Rectal smooth muscle tissue (tissue), 1 donor: ENCODE results near the gene NFIA.

Experiments used
- H3K27ac ChIP-seq: one replicate; pipeline ENCODE4 v1.7.0; 2013; ENCODE audit warnings: low read depth, low read length, inconsistent platforms
- H3K27me3 ChIP-seq: one replicate; pipeline ENCODE4 v1.7.0; 2013; ENCODE audit warnings: low read length; ENCODE audit not compliant: control insufficient read depth, insufficient read depth
- H3K36me3 ChIP-seq: one replicate; pipeline ENCODE4 v1.7.0; 2013; ENCODE audit warnings: low read length; ENCODE audit not compliant: control insufficient read depth, insufficient read depth
- H3K4me1 ChIP-seq: one replicate; pipeline ENCODE4 v1.7.0; 2013; ENCODE audit warnings: low read length; ENCODE audit not compliant: control insufficient read depth, insufficient read depth
- H3K4me3 ChIP-seq: one replicate; pipeline ENCODE4 v1.7.0; 2013; ENCODE audit warnings: low read length
- H3K9ac ChIP-seq: one replicate; pipeline ENCODE4 v1.7.0; 2013; ENCODE audit warnings: low read length

Gene NFIA

GRCh38 chr1:61358770-61359455 lies 276.6 kb downstream of the NFIA start:
- Histone ChIP-seq H3K4me1 (peaks cover 6% of the 10 kb centered on the region), H3K9ac (no peak overlapping the region)

GRCh38 chr1:61361931-61362330 lies 279.6 kb downstream of the NFIA start:
- Histone ChIP-seq H3K36me3 (no peaks in the 10 kb centered on the region), H3K4me1 (peaks cover 6% of the 10 kb centered on the region), H3K9ac (no peak overlapping the region), H3K27ac (no peak overlapping the region), H3K27me3 (no peaks in the 10 kb centered on the region), H3K4me3 (no peak overlapping the region)

More at GRCh38 chr1:61358770-61359455, 276.6 kb downstream of the NFIA start:
- Histone ChIP-seq H3K27ac (no peak overlapping the region), H3K27me3 (no peaks in the 10 kb centered on the region), H3K36me3 (no peaks in the 10 kb centered on the region), H3K4me3 (no peak overlapping the region)

DNA sequence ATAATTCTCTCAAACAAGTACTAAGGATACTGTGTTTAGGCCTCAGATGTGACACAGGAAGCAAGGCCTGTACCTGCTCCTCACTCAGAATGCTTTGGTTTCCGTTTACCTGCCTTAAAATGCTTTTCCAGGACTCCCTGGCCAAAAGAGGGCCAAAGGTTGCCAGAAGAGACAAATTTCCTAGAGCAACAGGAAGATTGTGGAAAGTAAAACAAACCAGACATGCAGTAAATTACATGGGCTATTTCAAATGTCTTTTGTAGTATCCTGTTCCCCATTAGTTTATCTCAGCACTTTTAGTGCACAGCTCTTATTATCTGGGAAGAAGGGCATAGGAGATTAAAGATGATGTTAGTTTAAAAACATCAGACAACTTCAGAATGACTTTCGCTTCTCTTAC lies 280.0 kb downstream of the NFIA start:
- Histone ChIP-seq H3K27me3 (no peaks in the 10 kb centered on the region), H3K9ac (no peak overlapping the region), H3K36me3 (no peaks in the 10 kb centered on the region), H3K4me1 (peaks cover 6% of the 10 kb centered on the region), H3K27ac (no peak overlapping the region), H3K4me3 (no peak overlapping the region)

DNA sequence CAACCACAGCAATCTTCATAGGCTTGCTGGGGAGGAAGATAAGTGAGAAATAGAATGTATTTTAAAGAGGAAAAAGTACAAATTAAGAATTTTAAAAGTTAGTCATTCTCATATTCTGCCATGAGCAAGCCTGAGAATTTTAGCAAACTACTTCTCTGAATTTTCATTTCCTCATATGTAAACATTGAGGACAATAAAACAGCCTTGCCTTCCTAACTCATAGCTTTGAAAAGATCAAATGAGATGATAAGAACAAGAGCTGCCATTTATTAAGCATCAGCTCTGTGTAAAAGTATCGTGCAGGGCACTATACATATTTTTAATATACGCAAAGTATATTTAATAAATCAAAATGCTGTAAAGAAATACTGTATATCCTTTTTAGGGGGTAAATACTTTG lies 286.0 kb downstream of the NFIA start:
- Histone ChIP-seq H3K36me3 (no peaks in the 10 kb centered on the region), H3K27me3 (no peaks in the 10 kb centered on the region), H3K4me3 (no peak overlapping the region), H3K9ac (no peak overlapping the region), H3K27ac (no peak overlapping the region), H3K4me1 (no peaks in the 10 kb centered on the region)

GRCh38 chr1:61368876-61369275 lies 286.5 kb downstream of the NFIA start:
- H3K4me3 ChIP-seq = no peak overlapping the region
- H3K4me1 ChIP-seq = no peaks in the 10 kb centered on the region

DNA sequence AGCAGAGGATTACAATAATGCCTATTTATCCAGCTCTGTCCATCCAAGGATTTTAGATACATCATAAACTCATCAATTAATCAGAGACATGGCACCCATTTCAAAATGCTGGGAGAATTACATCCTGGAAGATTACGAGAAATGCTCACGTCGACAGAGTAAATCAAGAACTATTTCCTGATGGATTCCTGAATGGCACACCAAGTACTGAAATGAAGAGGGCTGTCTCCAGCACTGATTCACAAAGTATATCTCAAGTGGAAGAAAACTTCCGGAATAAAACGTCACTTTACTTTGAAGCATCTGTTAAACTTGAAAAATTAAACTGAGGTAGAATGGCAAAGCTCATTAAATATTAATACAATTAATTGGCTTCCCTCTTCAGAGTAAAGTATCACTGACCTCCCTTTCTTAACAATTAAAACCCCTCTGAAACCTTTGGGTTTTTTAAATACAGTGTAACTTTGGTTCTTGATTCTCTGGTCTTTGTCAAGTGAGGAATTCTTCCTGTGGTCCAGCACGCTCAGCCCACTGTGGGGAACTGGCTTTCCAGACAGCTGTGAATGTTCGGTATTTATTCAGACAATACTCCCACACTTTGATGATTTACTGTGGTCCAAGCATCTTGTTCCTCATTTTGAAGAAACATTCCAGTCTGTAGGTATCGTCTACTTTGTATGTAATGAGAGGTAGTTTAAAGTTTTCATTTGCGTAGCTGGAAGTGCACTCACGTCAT lies 288.0 kb downstream of the NFIA start:
- Histone ChIP-seq H3K36me3 (no peaks in the 10 kb centered on the region), H3K27ac (no peak overlapping the region), H3K4me1 (no peaks in the 10 kb centered on the region), H3K4me3 (no peak overlapping the region), H3K9ac (no peak overlapping the region), H3K27me3 (no peaks in the 10 kb centered on the region)

More at GRCh38 chr1:61368876-61369275, 286.5 kb downstream of the NFIA start:
- no peaks in the 10 kb centered on the region for H3K36me3 ChIP-seq
- H3K27me3 ChIP-seq = no peaks in the 10 kb centered on the region
- H3K9ac ChIP-seq = no peak overlapping the region
- H3K27ac ChIP-seq = no peak overlapping the region

GRCh38 chr1:61370913-61371279 lies 288.5 kb downstream of the NFIA start:
- no peak overlapping the region for H3K9ac ChIP-seq
- H3K36me3 ChIP-seq = no peaks in the 10 kb centered on the region
- no peaks in the 10 kb centered on the region for H3K27me3 ChIP-seq
- H3K4me1 ChIP-seq = no peaks in the 10 kb centered on the region
- no peak overlapping the region for H3K27ac ChIP-seq
- H3K4me3 ChIP-seq = no peak overlapping the region

GRCh38 chr1:61372944-61373343 lies 290.6 kb downstream of the NFIA start:
- H3K4me1 ChIP-seq = peaks cover 5% of the 10 kb centered on the region
- no peaks in the 10 kb centered on the region for H3K27me3 ChIP-seq
- H3K4me3 ChIP-seq = no peak overlapping the region
- no peak overlapping the region for H3K27ac ChIP-seq
- H3K9ac ChIP-seq = no peak overlapping the region
- no peaks in the 10 kb centered on the region for H3K36me3 ChIP-seq

- no peak overlapping the region for H3K9ac ChIP-seq
- H3K4me1 ChIP-seq = peaks cover 7% of the 10 kb centered on the region
- no peaks in the 10 kb centered on the region for H3K36me3 ChIP-seq
- H3K4me3 ChIP-seq = no peak overlapping the region
- no peak overlapping the region for H3K27ac ChIP-seq
- H3K27me3 ChIP-seq = no peaks in the 10 kb centered on the region
Measured at GRCh38 chr1:61374156-61374555, 291.8 kb downstream of the NFIA start.

- Histone ChIP-seq H3K4me3 (no peak overlapping the region), H3K27ac (no peak overlapping the region), H3K9ac (no peak overlapping the region), H3K36me3 (no peaks in the 10 kb centered on the region), H3K27me3 (no peaks in the 10 kb centered on the region), H3K4me1 (peaks cover 7% of the 10 kb centered on the region)
Measured at GRCh38 chr1:61375082-61375880, 292.9 kb downstream of the NFIA start.

- Histone ChIP-seq H3K9ac (no peak overlapping the region), H3K27me3 (no peaks in the 10 kb centered on the region), H3K4me1 (peaks cover 7% of the 10 kb centered on the region), H3K4me3 (no peak overlapping the region), H3K36me3 (no peaks in the 10 kb centered on the region), H3K27ac (no peak overlapping the region)
Measured at GRCh38 chr1:61376151-61376550, 293.8 kb downstream of the NFIA start.

GRCh38 chr1:61377242-61377958 lies 295.0 kb downstream of the NFIA start:
- Histone ChIP-seq H3K4me1 (peaks cover 7% of the 10 kb centered on the region), H3K9ac (no peak overlapping the region), H3K27me3 (no peaks in the 10 kb centered on the region), H3K36me3 (no peaks in the 10 kb centered on the region), H3K27ac (no peak overlapping the region), H3K4me3 (no peak overlapping the region)
